Pancreas (tissue), 8 donors: ENCODE measurements around the gene TMEM131. TPM values are rescaled to one million over a fixed set of nuclear protein-coding genes. Genes with fewer than 3 reads are reported as not detected.

Source experiments
- polyA plus RNA-seq, 2 donors: library from polyadenylated mRNA; stranded (reverse); fragments of 200-250 nt; gene quantifications; one replicate each; pipeline ENCODE4 v1.2.3, GENCODE V29; 2013
- total RNA-seq, 6 donors: library from RNA; stranded (reverse); fragmentation: NEBNext Ultra II Directional in 4 of 6; extraction: Animal tissue kit (Norgen Biotek cat#: 25700) in 4 of 6; gene quantifications; one replicate each; pipeline versions ENCODE4 v1.2.1 to v1.2.4, GENCODE V29; 2021 to 2023
- donor health status: healthy with polysubstance abuse.
- donor health status: DM: no; HTN: no; CAD: no; lungs with moderate emphysema.
- donor health status: DM: no; HTN: no; CAD: no.
- donor health status: Bipolar disorder and iron deficiency.
- donor health status: DM: yes; HTN: yes; CAD: no.
- donor health status: DM: no; HTN: no; CAD: no.
- donor health status: DM: no; HTN: no; CAD: no.
- donor health status: DM: yes; HTN: yes; CAD: no.

Gene TMEM131
- total and polyA plus RNA-seq, 8 donors: 8.1 to 26.5 (median 19.4) TPM

Other genes starting within 250 kb of the TMEM131 start
- under 1 TPM in 2 of 6 donors, not detected in 4; 0.04 to 0.24 TPM for gene VWA3B, start 91.2 kb upstream of the TMEM131 start, total RNA-seq
- gene VWA3B, start 91.2 kb upstream of the TMEM131 start, polyA plus RNA-seq: under 1 TPM in 1 of 2 donors, not detected in 1; 0.07 TPM